AG09319 (cell line): ENCODE measurements around the gene SGO2.

Source experiments
- DNase-seq: peaks from one replicate; pipeline ENCODE4 v3.0.0-alpha.2; 2010; ENCODE audit warnings: low read depth; ENCODE audit errors: extremely low read depth
- CTCF ChIP-seq: IDR thresholded peaks from 2 replicates; pipeline ENCODE4 v1.5.1; 2011; ENCODE audit warnings: low read depth, mild to moderate bottlenecking, inconsistent platforms, low read length, moderate library complexity

SGO2 gene

GRCh38 chr2:200486529-200486928, 39.5 kb upstream of the SGO2 start:
- no peak for DNase-seq
- no peak for TF ChIP-seq CTCF

GRCh38 chr2:200488169-200488568, 37.8 kb upstream of the SGO2 start:
- no peak for DNase-seq
- TF ChIP-seq CTCF, result no peak

- DNase-seq, result no peak
- TF ChIP-seq CTCF, result no peak
These were observed 36.0 kb upstream of the SGO2 start for GRCh38 chr2:200490001-200490400.

GRCh38 chr2:200492656-200493055, 33.4 kb upstream of the SGO2 start:
- no peak for TF ChIP-seq CTCF
- no peak for DNase-seq

GRCh38 chr2:200494048-200494447, 32.0 kb upstream of the SGO2 start:
- DNase-seq, result no peak
- TF ChIP-seq CTCF, result no peak

GRCh38 chr2:200496696-200497095, 29.3 kb upstream of the SGO2 start:
- DNase-seq, result no peak
- TF ChIP-seq CTCF, result no peak

GRCh38 chr2:200498402-200499162, 27.4 kb upstream of the SGO2 start:
- no peak for TF ChIP-seq CTCF
- DNase-seq, result no peak
